Right kidney (tissue), 9 donors: ENCODE data around the gene CIRBP.

Experiments used
- DNase-seq: peaks from one replicate; pipeline ENCODE4 v3.0.0-alpha.2; 2016
- long read RNA-seq, 8 donors: transcript quantifications; one replicate each; lab custom pipeline, GENCODE V29; 2026

Gene CIRBP
- long read RNA-seq, donor 1, transcript CIRBP-246 (6 exons, 1,043 nt): minor isoform, 36 of 428 reads
- long read RNA-seq, donor 1, transcript CIRBP-201 (7 exons, 1,328 nt): major isoform, 160 of 428 reads
- long read RNA-seq, donor 1, transcript CIRBP-245 (2 exons, 1,044 nt): minor isoform, 41 of 428 reads
- long read RNA-seq, donor 1, transcript CIRBP-210 (8 exons, 938 nt): minor isoform, 59 of 428 reads
- long read RNA-seq, donor 1, partial matches to known transcripts: 62 of 428 reads
- long read RNA-seq, donor 1, other reads (novel, unspliced or antisense): 37 of 428 reads
- long read RNA-seq, donor 2, transcript CIRBP-234 (4 exons, 587 nt): minor isoform, 14 of 167 reads
- long read RNA-seq, donor 2, transcript CIRBP-201 (7 exons, 1,328 nt): major isoform, 105 of 167 reads
- long read RNA-seq, donor 2, transcript CIRBP-245 (2 exons, 1,044 nt): minor isoform, 12 of 167 reads
- long read RNA-seq, donor 2, transcript CIRBP-210 (8 exons, 938 nt): minor isoform, 16 of 167 reads
- long read RNA-seq, donor 2, partial matches to known transcripts: 0 of 167 reads
- long read RNA-seq, donor 2, other reads (novel, unspliced or antisense): 14 of 167 reads
- long read RNA-seq, donor 3, transcript CIRBP-210 (8 exons, 938 nt): minor isoform, 30 of 151 reads
- long read RNA-seq, donor 3, transcript CIRBP-234 (4 exons, 587 nt): minor isoform, 15 of 151 reads
- long read RNA-seq, donor 3, transcript CIRBP-201 (7 exons, 1,328 nt): major isoform, 46 of 151 reads
- long read RNA-seq, donor 3, transcript CIRBP-245 (2 exons, 1,044 nt): minor isoform, 20 of 151 reads
- long read RNA-seq, donor 3, partial matches to known transcripts: 16 of 151 reads
- long read RNA-seq, donor 3, other reads (novel, unspliced or antisense): 0 of 151 reads
- long read RNA-seq, donor 4, transcript CIRBP-246 (6 exons, 1,043 nt): minor isoform, 24 of 317 reads
- long read RNA-seq, donor 4, transcript CIRBP-210 (8 exons, 938 nt): minor isoform, 29 of 317 reads
- long read RNA-seq, donor 4, transcript CIRBP-245 (2 exons, 1,044 nt): minor isoform, 61 of 317 reads
- long read RNA-seq, donor 4, transcript CIRBP-201 (7 exons, 1,328 nt): major isoform, 105 of 317 reads
- long read RNA-seq, donor 4, partial matches to known transcripts: 79 of 317 reads
- long read RNA-seq, donor 4, other reads (novel, unspliced or antisense): 0 of 317 reads
- long read RNA-seq, donor 5, transcript CIRBP-245 (2 exons, 1,044 nt): minor isoform, 31 of 355 reads
- long read RNA-seq, donor 5, transcript CIRBP-246 (6 exons, 1,043 nt): minor isoform, 22 of 355 reads
- long read RNA-seq, donor 5, transcript CIRBP-201 (7 exons, 1,328 nt): major isoform, 169 of 355 reads
- long read RNA-seq, donor 5, transcript CIRBP-234 (4 exons, 587 nt): minor isoform, 23 of 355 reads
- long read RNA-seq, donor 5, partial matches to known transcripts: 45 of 355 reads
- long read RNA-seq, donor 5, other reads (novel, unspliced or antisense): 28 of 355 reads
- long read RNA-seq, donor 6, transcript CIRBP-210 (8 exons, 938 nt): minor isoform, 29 of 425 reads
- long read RNA-seq, donor 6, transcript CIRBP-246 (6 exons, 1,043 nt): minor isoform, 12 of 425 reads
- long read RNA-seq, donor 6, transcript CIRBP-245 (2 exons, 1,044 nt): minor isoform, 15 of 425 reads
- long read RNA-seq, donor 6, transcript CIRBP-201 (7 exons, 1,328 nt): major isoform, 118 of 425 reads
- long read RNA-seq, donor 6, partial matches to known transcripts: 221 of 425 reads
- long read RNA-seq, donor 6, other reads (novel, unspliced or antisense): 12 of 425 reads
- long read RNA-seq, donor 7: 0 reads
- long read RNA-seq, donor 8, transcript CIRBP-201 (7 exons, 1,328 nt): major isoform, 129 of 425 reads
- long read RNA-seq, donor 8, transcript CIRBP-234 (4 exons, 587 nt): minor isoform, 21 of 425 reads
- long read RNA-seq, donor 8, transcript CIRBP-245 (2 exons, 1,044 nt): minor isoform, 27 of 425 reads
- long read RNA-seq, donor 8, transcript CIRBP-246 (6 exons, 1,043 nt): minor isoform, 23 of 425 reads
- long read RNA-seq, donor 8, partial matches to known transcripts: 173 of 425 reads
- long read RNA-seq, donor 8, other reads (novel, unspliced or antisense): 21 of 425 reads

- peak; percentile 90 for DNase-seq
Measured at GRCh38 chr19:1269065-1269477, at the start of gene CIRBP. TSS of gene CIRBP (plus strand) at chr19:1269332. CDS start at chr19:1270934, 1,602 bp downstream.

GRCh38 chr19:1219786-1220476, 49.2 kb upstream of the CIRBP start:
- no peak for DNase-seq

- DNase-seq: no peak
Measured at GRCh38 chr19:1220477-1220930, 48.6 kb upstream of the CIRBP start.

- DNase-seq: no peak
Measured at GRCh38 chr19:1220976-1221903, 47.9 kb upstream of the CIRBP start.

- DNase-seq: no peak
Measured at GRCh38 chr19:1221904-1222255, 47.3 kb upstream of the CIRBP start.

- DNase-seq: no peak
Measured at GRCh38 chr19:1222394-1222793, 46.7 kb upstream of the CIRBP start.

GRCh38 chr19:1223018-1223855, 45.9 kb upstream of the CIRBP start:
- DNase-seq: no peak

- DNase-seq: no peak
Measured at GRCh38 chr19:1224047-1224825, 44.9 kb upstream of the CIRBP start.

GRCh38 chr19:1224847-1225246, 44.3 kb upstream of the CIRBP start:
- DNase-seq: no peak

GRCh38 chr19:1225440-1226226, 43.5 kb upstream of the CIRBP start:
- no peak for DNase-seq

GRCh38 chr19:1226227-1226518, 43.0 kb upstream of the CIRBP start:
- DNase-seq: no peak

- DNase-seq: no peak
Measured at GRCh38 chr19:1226522-1227303, 42.4 kb upstream of the CIRBP start.

- DNase-seq: no peak
Measured at GRCh38 chr19:1227304-1228054, 41.7 kb upstream of the CIRBP start.

GRCh38 chr19:1228161-1228957, 40.8 kb upstream of the CIRBP start:
- DNase-seq: no peak
